ENCODE data around the gene TCF12.

Gene TCF12

DNA sequence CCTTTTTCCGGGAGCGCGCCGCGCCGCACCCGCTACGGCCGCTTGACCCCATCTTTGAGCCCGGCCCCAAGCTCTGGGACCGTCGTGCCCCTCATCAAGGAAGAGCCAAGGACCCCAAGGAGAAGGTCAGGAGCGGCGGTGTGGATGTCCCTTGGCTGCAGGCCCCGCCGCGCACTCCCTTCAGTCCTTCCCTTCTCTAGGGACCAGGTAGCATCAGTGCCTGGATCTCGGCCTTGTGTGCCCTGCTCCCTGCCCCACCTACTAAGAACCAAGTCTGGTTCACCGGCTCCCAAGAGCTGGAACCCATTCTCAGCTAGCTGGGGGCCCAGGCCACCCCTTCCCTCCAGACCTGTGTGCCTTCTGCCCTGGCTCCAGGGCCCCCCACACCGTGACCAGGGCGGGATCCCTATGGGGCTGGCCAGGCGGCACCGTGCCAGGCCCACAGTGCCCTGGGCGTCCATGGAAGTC lies 388.5 kb downstream of the TCF12 start:
- peak; percentile 61 for DNase-seq

DNA sequence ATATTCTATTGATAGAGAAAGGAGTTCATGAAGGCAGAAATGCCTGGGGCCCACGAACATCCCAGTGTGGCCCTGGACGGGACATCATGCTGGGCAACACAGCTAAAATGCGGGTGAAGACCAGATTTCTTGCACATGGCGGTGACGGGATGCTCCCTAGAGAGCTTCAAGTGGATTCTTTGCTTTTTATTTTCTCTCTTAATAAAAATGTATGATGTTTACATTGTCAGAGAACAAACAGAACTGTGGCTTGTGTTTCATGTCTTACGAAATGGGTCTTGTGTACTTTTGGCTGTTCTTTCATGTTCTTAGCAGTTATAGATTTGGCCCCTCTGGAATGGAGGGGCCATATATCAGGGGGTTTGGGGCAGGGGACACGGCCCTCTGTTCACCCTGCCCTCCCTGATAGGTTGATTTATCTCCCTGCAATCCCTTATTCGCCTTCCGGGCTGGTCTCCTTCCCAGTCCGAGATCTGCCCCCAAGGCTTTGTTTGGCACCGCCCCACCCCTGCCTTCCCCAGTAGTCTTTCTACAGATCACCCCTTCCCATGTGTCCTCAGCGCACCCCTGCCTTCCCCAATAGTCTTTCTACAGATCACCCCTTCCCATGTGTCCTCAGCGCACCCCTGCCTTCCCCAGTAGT lies 389.2 kb downstream of the TCF12 start:
- DNase-seq: peak; percentile 37

DNA sequence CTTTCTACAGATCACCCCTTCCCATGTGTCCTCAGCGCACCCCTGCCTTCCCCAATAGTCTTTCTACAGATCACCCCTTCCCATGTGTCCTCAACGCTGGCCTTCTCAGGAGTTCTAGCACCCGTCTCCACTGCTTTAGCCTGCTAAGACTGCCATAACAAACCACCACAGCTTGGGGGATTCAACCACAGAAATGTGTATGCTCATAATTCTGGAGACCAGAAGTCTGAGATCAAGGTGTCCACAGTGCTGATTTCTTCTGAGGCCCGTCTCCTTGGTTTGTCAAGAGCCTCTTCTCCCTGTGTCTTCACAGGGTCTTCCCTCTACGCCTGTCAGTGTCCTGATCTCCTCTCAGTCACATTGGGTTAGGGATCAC lies 389.7 kb downstream of the TCF12 start:
- peak; percentile 6 for DNase-seq

DNA sequence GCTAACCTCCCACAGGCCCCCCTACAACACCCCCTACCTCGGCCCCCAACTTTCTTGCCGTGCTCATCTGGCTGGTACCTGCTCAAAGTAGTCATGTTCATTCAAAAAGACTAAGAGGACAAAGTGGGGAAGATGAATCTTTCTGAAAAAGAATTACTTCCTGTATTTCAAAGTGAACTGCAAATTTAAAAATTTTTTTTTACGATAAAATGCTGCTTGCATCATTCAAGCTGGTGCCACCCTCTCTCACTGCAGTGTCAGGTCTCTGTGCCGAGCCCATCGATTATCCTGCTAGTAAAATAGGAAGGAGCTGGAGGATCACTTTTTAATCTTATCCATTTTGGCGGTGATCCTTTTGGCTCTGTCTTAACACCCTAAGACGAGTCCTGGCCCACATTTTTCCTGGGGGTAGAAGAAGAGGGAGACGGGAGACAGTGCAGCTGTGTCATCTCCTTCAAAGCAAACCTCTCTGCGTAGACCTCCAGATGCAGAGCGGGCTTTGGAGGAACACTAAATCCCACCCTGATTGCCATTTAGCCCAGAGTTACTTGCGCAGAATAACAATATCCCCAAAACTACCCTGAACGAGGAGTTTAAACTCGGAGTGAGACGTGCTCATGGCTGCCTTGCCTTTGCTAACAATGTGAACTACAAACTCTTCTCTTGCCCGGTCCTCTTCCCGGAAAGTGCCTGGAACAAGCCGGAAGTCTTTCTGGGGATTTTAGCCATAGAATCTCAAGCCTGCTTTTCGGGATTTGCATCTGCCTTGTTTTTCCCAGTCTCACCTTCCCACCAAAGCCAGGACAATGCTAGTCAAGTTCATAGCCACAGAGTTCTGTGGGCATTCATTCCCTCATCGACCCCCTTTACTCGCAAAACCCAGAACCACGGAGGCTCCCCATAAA lies 391.7 kb downstream of the TCF12 start:
- no peak for DNase-seq

DNA sequence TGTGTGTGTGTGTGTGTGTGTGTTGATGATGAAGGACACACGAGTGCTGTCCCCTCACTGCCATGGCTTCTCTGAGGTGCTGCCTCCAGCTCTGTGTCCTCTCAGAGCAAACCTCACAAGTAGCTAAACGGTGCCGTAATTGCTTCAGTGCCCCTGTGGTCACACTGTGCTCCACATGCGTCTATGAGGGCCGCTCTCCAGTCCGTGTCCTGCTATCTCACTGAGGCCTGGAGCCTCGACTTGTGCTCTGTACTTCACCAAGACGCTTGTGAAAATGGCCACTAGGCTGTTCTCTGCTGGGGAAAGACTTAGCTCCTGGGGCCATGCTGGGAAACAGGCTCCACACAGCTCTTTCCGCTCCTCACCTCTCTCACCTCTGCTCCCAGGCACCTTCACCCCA lies 392.4 kb downstream of the TCF12 start:
- DNase-seq: peak; percentile 6

DNA sequence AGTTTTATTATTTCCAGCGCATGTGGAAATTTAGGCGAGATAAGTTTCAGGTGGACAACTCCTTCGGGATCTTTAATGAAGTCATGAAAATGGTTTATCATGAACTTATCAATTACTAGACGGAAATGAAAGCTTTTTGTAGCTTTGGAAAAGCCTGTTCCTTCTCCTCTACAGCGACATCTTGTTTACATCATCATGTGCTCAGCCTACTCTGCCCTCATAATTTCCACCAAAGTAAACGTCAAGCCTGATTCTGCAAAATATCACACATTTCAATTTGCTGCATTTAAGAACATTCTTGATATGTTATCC lies 393.5 kb downstream of the TCF12 start:
- no peak for DNase-seq

DNA sequence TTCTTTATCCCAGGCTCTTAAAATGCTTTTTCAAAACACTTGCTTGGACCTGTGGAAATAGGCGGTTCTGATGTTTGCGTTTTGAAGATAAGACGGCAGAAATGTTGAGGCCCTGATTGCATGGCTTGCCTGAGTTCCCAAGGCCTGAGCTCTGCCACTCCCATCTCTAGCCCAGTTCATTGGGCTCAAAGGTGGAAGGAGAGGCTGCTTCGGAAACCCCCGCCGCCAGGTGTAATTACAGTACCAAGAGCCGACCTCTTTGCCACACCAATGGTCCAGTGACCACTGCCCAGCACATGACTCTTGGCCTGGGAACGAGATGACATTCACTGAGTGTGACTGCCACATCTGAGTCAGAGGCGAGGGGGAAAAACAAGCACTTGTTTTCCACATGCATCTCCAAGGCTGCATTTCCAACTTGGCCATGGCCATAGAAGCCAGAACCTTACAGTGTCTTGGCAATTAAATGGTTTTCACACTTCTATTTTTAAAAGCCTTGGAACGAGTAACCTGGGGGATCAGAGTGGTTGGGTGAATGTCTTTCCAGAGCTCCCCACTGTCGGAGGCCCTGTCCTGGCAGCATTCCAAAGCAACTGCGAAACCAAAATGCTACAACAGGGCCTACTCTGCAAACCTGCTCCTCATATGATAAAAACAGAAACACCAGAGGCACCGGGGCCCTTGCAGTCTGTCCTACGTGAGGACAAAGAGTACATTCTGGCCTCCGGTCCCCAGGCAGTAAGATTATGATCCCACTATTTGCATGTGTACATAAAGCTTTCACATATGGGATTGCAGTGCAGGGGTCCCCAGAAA lies 394.1 kb downstream of the TCF12 start:
- peak; percentile 33 for DNase-seq

DNA sequence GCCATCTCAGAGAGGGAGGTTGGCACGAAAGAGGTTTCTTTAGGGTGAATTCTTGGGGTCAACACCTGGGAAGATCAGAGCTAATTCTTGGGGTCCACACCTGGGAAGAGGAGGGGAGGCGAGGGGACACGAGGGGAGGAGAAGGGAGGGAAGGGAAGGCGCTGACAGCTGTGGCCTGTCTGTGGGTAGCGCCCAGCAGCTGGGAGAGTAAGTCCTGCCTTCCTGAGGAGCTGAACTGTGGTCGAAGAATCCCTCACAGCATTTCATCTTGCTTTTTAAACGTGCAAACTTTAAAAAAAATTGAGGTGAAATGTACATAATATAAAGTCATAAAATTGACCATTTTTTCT lies 394.7 kb downstream of the TCF12 start:
- peak; percentile 8 for DNase-seq

DNA sequence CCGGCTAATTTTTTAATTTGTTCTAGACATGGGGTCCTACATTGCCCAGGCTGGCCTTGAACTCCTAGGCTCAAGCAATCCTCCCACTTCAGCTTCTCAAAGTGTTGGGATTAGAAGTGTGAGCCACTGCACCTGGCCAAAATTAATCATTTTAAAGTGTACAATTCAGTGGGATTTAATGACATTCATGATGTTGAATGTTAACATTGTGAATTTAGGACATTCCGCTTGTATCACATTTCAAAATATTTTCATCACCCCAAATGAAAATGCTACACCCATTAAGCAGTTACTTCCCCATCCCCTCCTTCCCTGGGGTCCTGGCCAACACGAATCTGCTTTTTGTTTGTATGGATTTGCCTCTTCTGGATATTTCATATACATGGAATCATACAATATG lies 395.8 kb downstream of the TCF12 start:
- no peak for DNase-seq

DNA sequence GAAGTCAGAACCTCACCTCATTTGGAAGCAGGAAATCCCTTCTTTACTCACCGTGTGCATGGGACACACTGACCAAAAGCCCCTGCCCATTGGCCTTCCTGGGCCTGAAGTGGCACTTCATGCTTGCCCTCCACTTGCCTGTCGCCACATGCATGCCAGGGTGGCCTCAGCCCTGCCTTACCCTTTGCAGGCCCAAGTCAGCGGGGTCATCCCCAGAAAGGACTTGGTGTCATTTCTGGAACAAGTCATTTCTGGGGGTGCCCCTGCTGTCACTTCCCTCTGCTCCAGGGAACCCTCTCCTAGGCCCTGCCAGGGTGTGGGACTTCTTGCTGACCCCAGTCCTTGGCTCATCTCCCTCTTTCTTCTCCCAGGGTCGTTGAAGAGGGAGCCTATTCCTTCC lies 398.0 kb downstream of the TCF12 start:
- DNase-seq: no peak

DNA sequence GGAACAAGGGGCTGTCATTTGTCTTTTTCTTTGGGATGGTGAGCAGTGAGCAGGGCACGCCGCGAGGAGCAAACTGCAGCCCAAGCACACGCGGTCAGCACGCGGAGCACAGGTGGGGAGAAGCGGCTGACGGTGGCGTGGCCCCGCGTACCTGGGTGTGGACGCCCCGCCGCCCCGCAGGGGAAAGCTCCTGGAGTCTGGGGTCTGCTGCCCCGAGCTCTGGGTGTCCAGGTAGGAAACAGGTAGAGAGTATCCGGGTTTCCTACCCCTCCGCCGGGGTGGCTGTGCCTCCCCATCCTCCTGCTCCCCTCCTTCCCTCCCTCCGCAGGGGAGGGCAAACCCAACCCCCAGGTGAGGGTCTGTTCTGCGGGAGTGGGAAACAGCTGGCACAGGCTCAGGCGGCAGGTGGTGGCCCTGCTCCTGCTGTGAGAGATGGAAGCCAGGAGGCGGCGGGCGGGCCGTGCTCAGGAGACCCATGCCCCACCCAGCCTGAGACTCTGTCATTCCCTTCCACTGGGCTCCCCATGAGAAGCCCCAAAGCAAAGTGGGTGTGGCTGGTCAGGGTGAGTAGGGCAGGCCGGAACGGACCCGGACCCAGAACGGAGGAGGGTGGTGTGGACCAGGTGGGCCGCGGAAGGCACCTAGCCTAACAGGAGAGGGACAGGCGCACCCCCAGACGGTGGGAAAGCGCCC lies 400.9 kb downstream of the TCF12 start:
- DNase-seq: no peak

DNA sequence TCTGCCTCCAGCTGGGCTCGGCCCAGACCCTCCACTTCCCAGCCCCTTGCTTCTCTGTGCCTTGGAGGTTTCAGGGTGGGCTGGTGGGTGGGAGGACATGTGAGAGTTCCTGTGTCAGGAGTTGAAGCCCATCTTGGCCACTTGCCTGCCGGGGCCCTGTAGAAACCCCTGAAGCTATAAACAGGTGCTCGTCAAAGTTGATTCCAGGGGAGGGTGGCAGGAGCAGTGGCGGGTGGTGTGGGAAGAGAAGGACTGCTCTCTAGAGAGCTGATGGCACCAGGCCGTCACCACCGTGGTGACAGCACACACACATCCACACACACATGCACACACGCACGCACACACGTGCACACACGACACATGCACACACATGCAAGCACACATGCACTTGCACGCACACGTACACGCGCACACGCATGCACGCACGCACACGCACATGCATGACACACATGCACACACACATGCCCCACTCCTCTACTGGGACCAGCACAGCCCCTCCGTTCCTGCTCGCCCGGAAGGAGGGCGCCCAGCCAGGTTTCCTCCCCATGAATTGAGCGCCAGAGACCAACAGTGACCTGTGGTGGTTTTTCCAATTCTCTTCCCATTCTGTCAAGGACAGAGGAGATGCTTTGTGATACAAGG lies 401.6 kb downstream of the TCF12 start:
- no peak for DNase-seq

DNA sequence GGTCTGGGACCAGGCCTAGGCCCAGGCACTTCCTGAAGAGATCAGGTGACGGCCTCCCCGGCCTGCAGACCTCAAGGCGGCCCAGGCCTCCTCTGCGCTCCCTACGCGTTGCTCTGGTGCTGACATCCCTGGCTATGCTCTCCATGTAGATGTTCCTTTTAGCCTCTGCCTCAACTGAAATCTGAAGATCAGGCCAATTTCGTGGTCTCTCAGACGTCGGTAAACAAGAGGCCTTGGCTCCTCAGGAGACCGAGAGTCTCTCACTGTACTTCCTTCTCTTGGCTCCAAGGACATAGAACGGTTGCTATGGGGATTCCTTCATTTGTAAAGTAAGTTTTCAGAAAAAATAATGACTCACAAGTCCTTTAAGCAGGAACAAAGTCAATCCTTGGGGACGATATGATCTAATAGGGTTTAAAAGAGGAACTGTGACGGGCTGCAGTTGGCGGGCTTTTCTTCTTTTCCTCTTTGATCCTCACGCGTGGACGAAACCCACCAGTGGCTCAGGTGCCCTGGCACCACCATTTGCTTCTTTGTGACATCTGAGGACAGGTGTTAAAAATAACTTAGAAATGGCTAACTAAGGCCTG lies 402.3 kb downstream of the TCF12 start:
- DNase-seq: no peak

DNA sequence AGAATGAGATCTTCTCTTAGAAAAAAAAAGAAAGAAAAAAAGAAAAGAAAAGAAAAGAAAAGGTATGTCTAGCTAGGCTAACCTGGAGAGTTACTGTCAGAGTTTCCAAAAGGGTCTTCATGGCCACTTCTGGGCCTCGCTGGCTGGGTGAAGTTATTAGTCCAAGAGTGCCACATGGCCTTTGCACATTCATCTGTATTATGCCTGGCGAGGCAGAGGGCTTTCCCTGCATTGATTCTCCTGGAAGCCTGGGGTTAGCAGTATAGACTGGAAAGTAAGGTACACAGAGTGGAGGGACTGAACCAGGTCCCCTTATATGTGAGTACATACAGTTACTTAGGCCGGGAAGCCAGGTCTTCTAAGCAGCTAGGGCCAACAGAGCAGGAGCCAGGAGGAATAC lies 403.0 kb downstream of the TCF12 start:
- DNase-seq: no peak

DNA sequence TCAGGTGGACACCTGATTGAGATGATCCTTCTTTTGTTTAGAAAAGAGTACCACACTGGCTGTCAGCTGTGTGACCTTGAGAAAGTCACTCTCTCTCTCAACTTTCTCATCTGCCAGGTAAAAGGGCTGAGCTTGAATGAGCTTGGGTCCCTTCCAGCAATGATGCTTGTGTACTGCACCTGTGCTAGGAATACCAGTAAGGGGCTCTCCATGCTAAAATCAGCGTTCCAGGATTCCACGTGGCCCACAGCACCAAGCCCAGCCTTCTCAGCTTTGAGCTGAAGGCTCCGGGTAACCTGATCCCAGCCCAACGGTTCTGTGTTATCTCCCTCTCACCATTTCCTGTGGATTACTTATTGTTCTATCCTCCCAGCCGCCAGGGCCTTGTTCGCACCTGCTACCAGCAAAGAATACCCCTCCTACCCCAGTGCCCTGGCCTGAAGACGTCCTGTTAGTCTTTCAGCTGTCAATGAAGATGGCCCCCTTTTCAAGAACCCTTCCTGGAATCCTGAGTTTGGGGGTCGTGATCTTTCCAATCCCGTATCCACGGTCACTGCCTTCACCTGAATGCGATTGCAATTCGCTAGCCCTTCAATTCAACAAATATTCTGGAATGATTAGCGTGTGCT lies 403.6 kb downstream of the TCF12 start:
- DNase-seq: no peak

DNA sequence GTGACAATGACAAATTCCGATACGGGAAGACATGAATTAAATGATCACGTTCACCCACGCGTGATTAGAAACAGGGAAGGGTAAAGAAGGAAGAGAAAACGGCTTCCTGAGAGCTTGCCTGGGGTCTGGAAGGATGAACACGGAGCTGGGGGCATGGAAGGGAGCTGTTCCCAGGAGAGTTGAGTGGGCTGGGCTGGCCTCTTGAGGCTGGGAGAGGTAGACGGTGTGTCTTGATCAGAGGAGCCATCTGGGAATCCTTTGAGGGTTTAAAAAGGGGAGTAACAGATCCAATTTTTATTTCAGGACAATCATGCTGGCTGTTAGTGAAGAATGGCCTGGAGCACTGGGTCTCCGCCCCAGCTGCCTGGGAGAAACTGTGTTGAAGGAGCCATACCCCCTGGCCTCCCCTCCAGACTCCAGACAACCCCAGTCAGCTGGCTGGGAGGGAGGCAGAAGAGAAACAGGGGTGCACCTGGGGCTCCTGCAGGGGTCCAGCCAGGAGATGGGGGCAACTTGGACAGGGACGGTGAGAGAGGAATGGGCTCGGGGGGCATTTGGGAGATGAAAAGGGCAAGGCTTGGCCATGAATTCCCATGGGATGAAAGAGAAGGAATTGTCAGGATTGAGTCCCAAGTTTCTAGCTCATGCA lies 404.3 kb downstream of the TCF12 start:
- DNase-seq: no peak

DNA sequence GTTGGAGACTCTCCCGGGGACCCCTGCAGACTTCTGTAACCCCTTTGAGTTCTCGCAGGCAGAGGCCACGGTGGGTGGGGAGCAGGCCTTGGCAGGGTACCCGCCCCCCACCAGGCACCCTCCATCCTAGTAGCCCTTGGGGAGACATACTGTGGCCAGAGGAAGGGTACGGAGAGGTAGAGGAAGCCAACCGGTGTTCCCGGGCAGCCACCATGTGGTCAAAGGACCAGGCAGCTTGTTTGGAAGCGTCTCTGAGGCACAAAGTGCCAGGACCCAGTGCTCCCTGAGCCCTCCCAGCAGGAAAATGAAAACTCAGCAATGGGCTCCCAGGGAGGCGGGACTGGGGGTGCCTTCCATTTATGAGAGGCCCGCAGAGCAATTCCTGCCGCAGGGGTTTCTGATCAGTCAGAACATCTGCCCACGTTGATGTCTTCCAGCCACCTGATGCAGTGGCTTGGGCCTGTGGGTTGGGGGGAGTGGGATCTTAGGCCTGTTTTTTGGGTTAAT lies 404.9 kb downstream of the TCF12 start:
- no peak for DNase-seq

DNA sequence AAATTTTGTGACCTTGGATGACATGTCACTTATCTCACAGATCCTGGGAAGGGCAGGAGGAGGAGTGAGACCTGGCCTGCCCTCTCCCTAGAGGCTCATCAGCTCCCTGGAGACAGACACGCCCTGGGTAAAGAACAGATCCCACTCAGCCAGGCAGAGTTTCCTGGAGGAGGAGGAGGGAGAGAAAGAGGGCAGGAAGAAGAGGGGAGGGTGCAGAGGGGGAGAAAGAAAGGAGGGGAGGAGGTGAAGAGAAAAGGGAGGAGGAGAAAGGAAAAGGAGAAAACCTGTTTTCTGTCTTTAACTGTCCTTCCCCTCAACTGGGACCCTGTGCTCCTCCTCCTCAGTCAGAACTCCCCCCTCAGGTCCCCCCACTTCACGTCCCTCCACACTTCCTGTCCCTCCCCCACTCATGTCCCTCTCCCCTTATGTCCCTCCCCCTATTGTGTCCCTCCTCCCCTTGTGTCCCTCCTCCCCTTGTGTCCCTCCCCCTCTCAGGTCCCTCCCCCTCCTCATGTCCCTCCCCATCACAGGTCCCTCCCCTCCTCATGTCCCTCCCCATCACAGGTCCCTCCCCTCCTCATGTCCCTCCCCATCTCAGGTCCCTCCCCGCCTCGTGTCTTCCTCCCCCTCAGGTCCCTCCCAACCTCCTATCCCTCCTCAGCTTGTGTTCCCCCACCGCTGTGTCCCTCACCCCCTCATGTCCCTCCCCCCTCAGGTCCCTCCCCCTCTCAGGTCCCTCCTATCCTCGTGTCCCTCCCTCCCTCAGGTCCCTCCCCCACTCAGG lies 405.6 kb downstream of the TCF12 start:
- DNase-seq: no peak

DNA sequence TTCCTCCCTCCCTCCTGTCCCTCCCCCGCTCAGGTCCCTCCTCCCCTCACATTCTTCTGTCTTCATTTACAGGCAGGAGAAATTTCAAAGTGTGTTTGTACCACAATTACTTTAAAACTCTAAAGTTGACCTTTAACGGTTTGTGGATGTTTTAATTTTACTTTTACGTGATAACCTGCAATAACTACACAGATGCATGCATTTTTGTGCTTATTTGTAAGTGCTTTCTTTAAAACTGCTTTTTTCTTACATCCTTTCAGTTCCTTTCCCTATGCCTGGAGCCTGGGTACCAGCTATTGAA lies 406.1 kb downstream of the TCF12 start:
- no peak for DNase-seq

DNA sequence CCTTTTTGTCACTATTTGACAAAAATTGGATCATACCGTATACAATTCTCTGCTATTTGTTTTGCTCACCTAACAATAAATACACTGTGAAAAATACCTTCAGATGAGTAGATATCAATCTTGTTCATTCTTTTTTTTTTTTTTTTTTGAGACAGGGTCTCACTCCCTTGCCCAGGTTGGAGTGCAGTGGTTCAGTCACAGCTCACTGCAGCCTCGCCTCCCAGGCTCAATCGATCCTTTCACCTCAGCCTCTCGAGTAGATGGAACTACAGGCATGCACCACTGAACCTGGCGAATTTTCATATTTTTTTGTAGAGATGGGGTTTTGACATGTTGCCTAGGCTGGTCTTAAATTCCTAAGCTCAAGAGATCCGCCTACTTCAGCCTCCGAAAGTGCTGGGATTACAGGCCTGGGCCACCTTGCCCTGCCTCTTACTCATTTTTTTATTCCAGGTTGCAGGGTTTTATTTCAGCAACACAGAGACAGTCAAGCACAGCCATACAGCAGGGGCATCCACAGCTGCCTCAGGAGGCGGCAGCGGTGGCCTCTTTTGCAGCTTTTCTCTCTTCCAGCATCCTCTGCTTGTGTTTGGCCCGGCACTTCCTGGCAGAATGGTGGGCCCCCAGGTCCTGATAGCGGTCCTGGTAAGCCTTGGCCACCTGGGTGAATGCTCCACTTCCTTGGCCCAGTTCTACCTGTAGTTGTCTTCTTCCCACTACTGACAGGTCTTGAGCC lies 406.7 kb downstream of the TCF12 start:
- no peak for DNase-seq

Data from activated effector memory CD4-positive, alpha-beta T cell treated with anti-CD3 and anti-CD28 coated beads, Interleukin-2, amount 50 U/mL, for 16 hours (primary cell).